Gastrocnemius medialis (tissue), 4 donors: ENCODE data around the gene NTN3.

ENCODE experiments used
- POLR2A ChIP-seq, 2 donors: fragments of 450-650 bp; IDR thresholded peaks; one replicate each; pipeline ENCODE4 v1.6.1; 2017; ENCODE audit warnings: antibody characterized with exemption in 2 of 2, mild to moderate bottlenecking in 2 of 2, moderate library complexity in 2 of 2
- TF ChIP-seq, protein P1 (sequence below), 5 experiments: fragments of 450-650 bp in 3 of 5; fragments of 200-600 bp in 2 of 5; sonication (generic) in 2 of 5; IDR thresholded peaks in 4 of 5; conservative IDR thresholded peaks in 1 of 5; 1 replicate in 4 of 5; 2 replicates in 1 of 5; pipeline ENCODE4 v1.5.1; 2016 to 2019; ENCODE audit warnings: antibody characterized with exemption in 5 of 5, mild to moderate bottlenecking in 3 of 5, moderate library complexity in 3 of 5

DNA sequence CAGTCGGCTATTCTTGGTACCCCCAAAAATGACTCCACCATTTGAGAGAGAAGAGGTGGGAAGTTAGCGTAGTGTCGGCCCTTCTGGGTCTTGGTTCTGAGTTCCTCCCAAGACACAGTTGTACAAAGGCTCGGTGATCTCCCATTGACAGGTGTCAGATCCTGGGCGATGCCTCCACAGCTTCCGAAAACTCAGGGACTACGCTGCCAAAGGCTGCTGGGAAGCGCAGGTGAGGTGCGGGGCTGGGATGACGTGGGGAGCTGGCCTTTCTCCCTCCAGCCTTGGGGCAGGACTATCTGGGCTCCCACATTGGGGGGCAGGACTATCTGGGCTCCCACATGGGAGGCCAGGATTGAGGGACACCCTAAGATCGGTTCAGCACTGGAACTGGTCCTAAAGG lies 31.5 kb upstream of the NTN3 start:
- TF ChIP-seq, protein P1, sequence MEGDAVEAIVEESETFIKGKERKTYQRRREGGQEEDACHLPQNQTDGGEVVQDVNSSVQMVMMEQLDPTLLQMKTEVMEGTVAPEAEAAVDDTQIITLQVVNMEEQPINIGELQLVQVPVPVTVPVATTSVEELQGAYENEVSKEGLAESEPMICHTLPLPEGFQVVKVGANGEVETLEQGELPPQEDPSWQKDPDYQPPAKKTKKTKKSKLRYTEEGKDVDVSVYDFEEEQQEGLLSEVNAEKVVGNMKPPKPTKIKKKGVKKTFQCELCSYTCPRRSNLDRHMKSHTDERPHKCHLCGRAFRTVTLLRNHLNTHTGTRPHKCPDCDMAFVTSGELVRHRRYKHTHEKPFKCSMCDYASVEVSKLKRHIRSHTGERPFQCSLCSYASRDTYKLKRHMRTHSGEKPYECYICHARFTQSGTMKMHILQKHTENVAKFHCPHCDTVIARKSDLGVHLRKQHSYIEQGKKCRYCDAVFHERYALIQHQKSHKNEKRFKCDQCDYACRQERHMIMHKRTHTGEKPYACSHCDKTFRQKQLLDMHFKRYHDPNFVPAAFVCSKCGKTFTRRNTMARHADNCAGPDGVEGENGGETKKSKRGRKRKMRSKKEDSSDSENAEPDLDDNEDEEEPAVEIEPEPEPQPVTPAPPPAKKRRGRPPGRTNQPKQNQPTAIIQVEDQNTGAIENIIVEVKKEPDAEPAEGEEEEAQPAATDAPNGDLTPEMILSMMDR (IDR thresholded peaks at IDR 0.05 in 4 of 5, conservative IDR thresholded peaks at IDR 0.05 in 1 of 5), result no peak
- TF ChIP-seq POLR2A (IDR thresholded peaks at IDR 0.05), result no peak
